Measurements from ENCODE around the gene RFXANK. TPM values are rescaled to one million over a fixed set of nuclear protein-coding genes. Genes with fewer than 3 reads are reported as not detected.

RFXANK gene
- polyA plus RNA-seq, 2 of the 4 experiments (the other 2 are of a cell fraction), result 23.4 to 30.6 TPM

- Histone ChIP-seq H3K4me3 (no peak overlapping the region), H3K4me1 (no peaks in the 10 kb centered on the region), H3K4me2 (no peak overlapping the region), H3K9me3 (no peaks in the 10 kb centered on the region), H3K27ac (no peak overlapping the region)
- POLR2A ChIA-PET, result no interaction called here
- no peak for ATAC-seq
- 89% methylated on average over 4 of the region's 13 CpGs for WGBS (ENCODE audit: missing lambda C conversion rate)
- no peak for TF ChIP-seq HDAC2 (IDR thresholded peaks at IDR 0.05)
- no peak for TF ChIP-seq RAD21 (conservative IDR thresholded peaks at IDR 0.05 in 1 of 2, IDR thresholded peaks at IDR 0.05 in 1 of 2)
- no peak for TF ChIP-seq POLR2A (IDR thresholded peaks at IDR 0.05; ENCODE audit: low read length)
- no peak for TF ChIP-seq KDM5A (IDR thresholded peaks at IDR 0.05)
- DNase-seq (ENCODE audit: low read depth in 1 of 2, low spot score in 1 of 2), result no peak
- no peak for FAIRE-seq
- CTCF ChIA-PET, result interaction anchor here (1.7 kb wide), 1 partner anchor 72 kb away, joined by 5 read pairs; no protein-coding TSS in a partner anchor
Observed at GRCh38 chr19:19152668-19153384, 39.2 kb upstream of the RFXANK start.

DNA sequence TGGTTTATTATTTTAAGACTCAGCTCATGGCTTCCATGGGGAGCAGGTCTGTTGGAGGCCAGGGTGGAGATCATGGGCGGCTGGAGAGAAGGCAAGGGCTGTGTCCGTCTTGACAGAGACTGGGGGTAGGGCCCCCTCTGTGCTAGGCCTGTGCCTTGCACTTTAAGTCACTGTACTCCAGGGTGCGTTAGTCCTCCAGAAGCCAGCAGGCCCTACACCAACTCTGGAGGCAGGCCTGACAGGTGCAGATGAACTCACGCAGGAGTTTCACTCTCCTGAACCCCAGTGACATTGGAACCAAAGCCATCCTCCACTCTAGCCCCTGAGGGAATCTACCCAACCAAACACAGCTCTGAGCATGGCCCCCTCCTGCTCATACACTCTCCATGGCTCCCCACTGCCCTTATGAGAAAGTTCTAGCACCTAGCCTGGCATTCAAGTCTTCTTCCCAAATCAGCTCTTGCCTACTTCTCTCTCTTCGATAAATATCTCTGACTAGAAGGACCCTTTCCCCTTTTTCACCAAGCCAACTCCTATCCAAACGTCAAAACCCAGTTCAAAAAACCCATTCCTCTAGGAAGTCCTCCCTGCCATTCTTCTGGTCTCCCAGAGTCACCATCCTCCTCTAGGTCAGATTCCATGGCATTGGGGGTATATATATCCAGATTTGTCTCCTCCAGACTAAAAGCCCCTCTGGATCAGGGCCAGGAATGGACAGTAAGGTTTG lies 37.1 kb upstream of the RFXANK start:
- TF ChIP-seq ZNF302 (CRISPR knock-in tag; IDR thresholded peaks at IDR 0.05) (no peak), BHLHE40 (IDR thresholded peaks at IDR 0.05; ENCODE audit: low read depth, low read length) (no peak), HDAC2 (IDR thresholded peaks at IDR 0.05) (no peak), RFX5 (IDR thresholded peaks at IDR 0.05) (no peak), TP53 (CRISPR knock-in tag; IDR thresholded peaks at IDR 0.05) (no peak), RCOR1 (IDR thresholded peaks at IDR 0.05; ENCODE audit: low read depth, low read length) (no peak), NR3C1 (IDR thresholded peaks at IDR 0.05) (no peak), SREBF2 (IDR thresholded peaks at IDR 0.05) (no peak), SMC3 (IDR thresholded peaks at IDR 0.05) (no peak), NFE2L2 (conservative IDR thresholded peaks at IDR 0.05; ENCODE audit: low read length) (no peak), TFCP2L1 (CRISPR knock-in tag; IDR thresholded peaks at IDR 0.05) (no peak), MAFK (IDR thresholded peaks at IDR 0.05; ENCODE audit: partially characterized antibody) (no peak), FOSB (CRISPR knock-in tag; IDR thresholded peaks at IDR 0.05) (no peak)
- TF ChIP-seq, protein P1, sequence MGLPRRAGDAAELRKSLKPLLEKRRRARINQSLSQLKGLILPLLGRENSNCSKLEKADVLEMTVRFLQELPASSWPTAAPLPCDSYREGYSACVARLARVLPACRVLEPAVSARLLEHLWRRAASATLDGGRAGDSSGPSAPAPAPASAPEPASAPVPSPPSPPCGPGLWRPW (IDR thresholded peaks at IDR 0.05), result no peak
- TF ChIP-seq, protein P2, sequence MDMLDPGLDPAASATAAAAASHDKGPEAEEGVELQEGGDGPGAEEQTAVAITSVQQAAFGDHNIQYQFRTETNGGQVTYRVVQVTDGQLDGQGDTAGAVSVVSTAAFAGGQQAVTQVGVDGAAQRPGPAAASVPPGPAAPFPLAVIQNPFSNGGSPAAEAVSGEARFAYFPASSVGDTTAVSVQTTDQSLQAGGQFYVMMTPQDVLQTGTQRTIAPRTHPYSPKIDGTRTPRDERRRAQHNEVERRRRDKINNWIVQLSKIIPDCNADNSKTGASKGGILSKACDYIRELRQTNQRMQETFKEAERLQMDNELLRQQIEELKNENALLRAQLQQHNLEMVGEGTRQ (IDR thresholded peaks at IDR 0.05), result no peak
- TF ChIP-seq, protein P3, sequence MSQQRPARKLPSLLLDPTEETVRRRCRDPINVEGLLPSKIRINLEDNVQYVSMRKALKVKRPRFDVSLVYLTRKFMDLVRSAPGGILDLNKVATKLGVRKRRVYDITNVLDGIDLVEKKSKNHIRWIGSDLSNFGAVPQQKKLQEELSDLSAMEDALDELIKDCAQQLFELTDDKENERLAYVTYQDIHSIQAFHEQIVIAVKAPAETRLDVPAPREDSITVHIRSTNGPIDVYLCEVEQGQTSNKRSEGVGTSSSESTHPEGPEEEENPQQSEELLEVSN (IDR thresholded peaks at IDR 0.05; ENCODE audit: borderline replicate concordance, low read depth), result no peak
- H3K4me2 ChIP-seq, result no peak overlapping the region
- no peak overlapping the region for H3K4me3 ChIP-seq
- FAIRE-seq, result no peak
- H3K9me3 ChIP-seq, result no peaks in the 10 kb centered on the region
- no peaks in the 10 kb centered on the region for H3K4me1 ChIP-seq
- 96% methylated on average over 3 of the region's 6 CpGs for WGBS (ENCODE audit: missing lambda C conversion rate)
- ChIA-PET POLR2A (no interaction called here), CTCF (interaction anchor here (0.9 to 2.7 kb wide), 7 partner anchors 9 to 188 kb away, joined by 3 to 11 read pairs (median 4); no protein-coding TSS in a partner anchor)
- DNase-seq (ENCODE audit: low read depth in 1 of 2, low spot score in 1 of 2), result no peak
- no peak overlapping the region for H3K27ac ChIP-seq
- no peak for ATAC-seq

DNA sequence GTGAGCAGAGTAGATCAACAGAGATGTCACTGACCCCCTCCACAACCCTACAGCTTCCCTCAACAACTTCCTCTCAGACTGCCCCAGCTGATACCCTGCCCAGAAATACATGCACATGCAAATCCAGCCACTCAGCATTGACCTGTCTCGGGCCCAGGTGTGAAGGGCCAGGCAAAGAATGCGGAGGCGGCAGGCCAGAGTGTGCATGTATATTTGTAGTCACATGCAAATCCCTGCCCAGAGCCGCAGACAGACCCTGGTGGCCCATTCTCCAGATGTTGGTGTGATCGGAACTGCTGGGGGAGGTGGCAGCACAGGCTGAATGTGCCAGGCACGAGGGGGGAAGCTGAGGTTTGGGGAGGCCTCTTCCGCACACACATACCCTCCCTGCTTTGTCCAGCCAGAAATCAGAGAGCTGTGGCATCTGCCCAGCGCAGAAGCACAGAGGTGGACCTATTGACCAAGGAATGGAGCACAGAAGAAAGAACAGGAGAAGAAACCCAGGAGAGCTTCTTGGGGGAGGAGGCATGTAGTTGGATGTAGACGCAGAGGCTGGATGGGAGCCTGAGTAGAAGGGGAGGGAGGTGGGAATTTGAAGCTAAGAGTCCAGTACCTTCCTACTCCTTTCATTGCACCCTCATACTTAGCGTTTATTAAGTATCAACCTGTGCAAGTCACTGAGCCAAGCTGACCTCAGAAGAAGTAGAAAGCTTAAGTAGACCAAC lies 36.4 kb upstream of the RFXANK start:
- CTCF ChIA-PET, result interaction anchor here (0.8 to 2.9 kb wide), 7 partner anchors 10 to 70 kb away, joined by 3 to 21 read pairs (median 4); no protein-coding TSS in a partner anchor
- no peak overlapping the region for H3K27ac ChIP-seq
- DNase-seq (ENCODE audit: low read depth in 1 of 2, low spot score in 1 of 2), result no peak
- POLR2A ChIA-PET, result no interaction called here
- ATAC-seq, result no peak
- H3K9me3 ChIP-seq, result no peaks in the 10 kb centered on the region
- no peaks in the 10 kb centered on the region for H3K4me1 ChIP-seq
- H3K4me3 ChIP-seq, result no peak overlapping the region
- WGBS (ENCODE audit: missing lambda C conversion rate), result 76% methylated on average over 8 of the region's 10 CpGs
- no peak overlapping the region for H3K4me2 ChIP-seq
- TF ChIP-seq ZFP36 (IDR thresholded peaks at IDR 0.05; ENCODE audit: borderline replicate concordance, partially characterized antibody) (peak; percentile 58), CEBPB (IDR thresholded peaks at IDR 0.05) (no peak)
- no peak for FAIRE-seq
